Measurements from ENCODE around the gene RNF112.
"Not testable (repeated sequence)": the region's sequence is repeated elsewhere in the genome, so short reads cannot be mapped to it uniquely, and the experiment has no call there.

Gene RNF112

DNA sequence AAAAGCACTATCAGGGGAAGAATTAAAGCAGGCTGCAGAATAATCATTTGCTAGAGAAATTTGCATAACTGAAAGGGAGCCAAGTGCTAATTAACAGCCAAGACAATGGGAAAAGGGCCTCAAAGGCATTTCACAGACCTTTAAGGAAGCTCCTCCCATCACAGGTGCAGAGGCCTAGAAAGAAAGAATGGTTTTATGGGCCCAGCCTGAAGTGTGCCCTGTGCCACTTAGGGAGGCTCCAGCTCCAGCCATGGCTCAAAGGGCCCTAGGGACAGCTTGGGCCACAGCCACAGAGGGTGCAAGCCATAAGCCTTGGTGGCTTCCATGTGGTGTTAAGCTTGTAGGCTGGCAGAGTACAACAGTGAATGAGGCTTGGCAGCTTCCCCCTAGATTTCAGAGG lies 50.1 kb downstream of the RNF112 start:
- TF ChIP-seq EZH2phosphoT487 (IDR thresholded peaks at IDR 0.05; ENCODE audit: borderline replicate concordance), result no peak
- TF ChIP-seq, protein P1, sequence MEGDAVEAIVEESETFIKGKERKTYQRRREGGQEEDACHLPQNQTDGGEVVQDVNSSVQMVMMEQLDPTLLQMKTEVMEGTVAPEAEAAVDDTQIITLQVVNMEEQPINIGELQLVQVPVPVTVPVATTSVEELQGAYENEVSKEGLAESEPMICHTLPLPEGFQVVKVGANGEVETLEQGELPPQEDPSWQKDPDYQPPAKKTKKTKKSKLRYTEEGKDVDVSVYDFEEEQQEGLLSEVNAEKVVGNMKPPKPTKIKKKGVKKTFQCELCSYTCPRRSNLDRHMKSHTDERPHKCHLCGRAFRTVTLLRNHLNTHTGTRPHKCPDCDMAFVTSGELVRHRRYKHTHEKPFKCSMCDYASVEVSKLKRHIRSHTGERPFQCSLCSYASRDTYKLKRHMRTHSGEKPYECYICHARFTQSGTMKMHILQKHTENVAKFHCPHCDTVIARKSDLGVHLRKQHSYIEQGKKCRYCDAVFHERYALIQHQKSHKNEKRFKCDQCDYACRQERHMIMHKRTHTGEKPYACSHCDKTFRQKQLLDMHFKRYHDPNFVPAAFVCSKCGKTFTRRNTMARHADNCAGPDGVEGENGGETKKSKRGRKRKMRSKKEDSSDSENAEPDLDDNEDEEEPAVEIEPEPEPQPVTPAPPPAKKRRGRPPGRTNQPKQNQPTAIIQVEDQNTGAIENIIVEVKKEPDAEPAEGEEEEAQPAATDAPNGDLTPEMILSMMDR (conservative IDR thresholded peaks at IDR 0.05; ENCODE audit: low read length), result no peak
- Histone ChIP-seq H3K9me2 (replicated peaks; ENCODE audit: low read depth, low read length) (no peaks in the 10 kb centered on the region), H2AFZ (ENCODE audit: low read length) (no peak overlapping the region), H3K36me3 (ENCODE audit: insufficient read depth, low read length) (no peaks in the 10 kb centered on the region), H3K4me3 (ENCODE audit: low read length, poor library complexity, severe bottlenecking) (no peak overlapping the region), H3K9ac (ENCODE audit: low read depth, low read length, poor library complexity, severe bottlenecking) (no peak overlapping the region), H3F3A (ENCODE audit: low read depth) (no peaks in the 10 kb centered on the region), H3K79me2 (ENCODE audit: insufficient read depth, low read length) (no peaks in the 10 kb centered on the region), H3K4me2 (ENCODE audit: low read depth, low read length, poor library complexity, severe bottlenecking) (no peak overlapping the region), H3K9me3 (ENCODE audit: insufficient read depth, low read depth, low read length) (no peaks in the 10 kb centered on the region), H4K20me1 (ENCODE audit: insufficient read depth, low read length, poor library complexity, severe bottlenecking) (no peaks in the 10 kb centered on the region), H3K27me3 (ENCODE audit: insufficient read depth, low read length, poor library complexity, severe bottlenecking) (no peaks in the 10 kb centered on the region), H3K4me1 (ENCODE audit: insufficient read depth, low read length, poor library complexity, severe bottlenecking) (no peaks in the 10 kb centered on the region)

DNA sequence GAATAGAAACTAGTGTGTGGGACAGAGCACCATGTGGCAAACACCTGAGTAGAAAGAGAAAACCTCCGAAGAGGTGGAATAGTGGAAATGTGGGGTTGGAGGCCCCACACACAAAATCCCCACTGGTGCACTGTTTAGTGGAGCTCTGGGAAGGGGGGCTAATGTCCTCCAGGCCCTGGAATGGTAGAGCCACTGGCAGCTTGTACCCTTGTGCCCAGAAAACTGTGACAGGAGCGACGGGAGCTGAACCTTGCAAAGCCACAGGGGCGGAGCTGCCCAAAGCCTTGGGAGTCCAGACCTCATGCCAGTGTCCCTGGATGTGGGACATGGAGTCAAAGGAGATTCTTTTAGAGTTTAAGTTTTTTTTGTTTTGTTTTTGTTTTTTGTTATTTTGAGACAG lies 50.6 kb downstream of the RNF112 start:
- H3F3A ChIP-seq (ENCODE audit: low read depth), result no peaks in the 10 kb centered on the region
- H3K79me2 ChIP-seq (ENCODE audit: insufficient read depth, low read length), result no peaks in the 10 kb centered on the region
- H3K9me2 ChIP-seq (replicated peaks; ENCODE audit: low read depth, low read length), result no peaks in the 10 kb centered on the region
- no peak for TF ChIP-seq EZH2phosphoT487 (IDR thresholded peaks at IDR 0.05; ENCODE audit: borderline replicate concordance)
- TF ChIP-seq, protein P1 (conservative IDR thresholded peaks at IDR 0.05; ENCODE audit: low read length), result no peak
- H4K20me1 ChIP-seq (ENCODE audit: insufficient read depth, low read length, poor library complexity, severe bottlenecking), result no peaks in the 10 kb centered on the region
- no peaks in the 10 kb centered on the region for H3K9me3 ChIP-seq (ENCODE audit: insufficient read depth, low read depth, low read length)
- no peak overlapping the region for H3K4me2 ChIP-seq (ENCODE audit: low read depth, low read length, poor library complexity, severe bottlenecking)
- no peaks in the 10 kb centered on the region for H3K36me3 ChIP-seq (ENCODE audit: insufficient read depth, low read length)
- H3K27me3 ChIP-seq (ENCODE audit: insufficient read depth, low read length, poor library complexity, severe bottlenecking), result no peaks in the 10 kb centered on the region
- H2AFZ ChIP-seq (ENCODE audit: low read length), result no peak overlapping the region
- no peak overlapping the region for H3K9ac ChIP-seq (ENCODE audit: low read depth, low read length, poor library complexity, severe bottlenecking)
- no peak overlapping the region for H3K4me3 ChIP-seq (ENCODE audit: low read length, poor library complexity, severe bottlenecking)
- H3K4me1 ChIP-seq (ENCODE audit: insufficient read depth, low read length, poor library complexity, severe bottlenecking), result no peaks in the 10 kb centered on the region

DNA sequence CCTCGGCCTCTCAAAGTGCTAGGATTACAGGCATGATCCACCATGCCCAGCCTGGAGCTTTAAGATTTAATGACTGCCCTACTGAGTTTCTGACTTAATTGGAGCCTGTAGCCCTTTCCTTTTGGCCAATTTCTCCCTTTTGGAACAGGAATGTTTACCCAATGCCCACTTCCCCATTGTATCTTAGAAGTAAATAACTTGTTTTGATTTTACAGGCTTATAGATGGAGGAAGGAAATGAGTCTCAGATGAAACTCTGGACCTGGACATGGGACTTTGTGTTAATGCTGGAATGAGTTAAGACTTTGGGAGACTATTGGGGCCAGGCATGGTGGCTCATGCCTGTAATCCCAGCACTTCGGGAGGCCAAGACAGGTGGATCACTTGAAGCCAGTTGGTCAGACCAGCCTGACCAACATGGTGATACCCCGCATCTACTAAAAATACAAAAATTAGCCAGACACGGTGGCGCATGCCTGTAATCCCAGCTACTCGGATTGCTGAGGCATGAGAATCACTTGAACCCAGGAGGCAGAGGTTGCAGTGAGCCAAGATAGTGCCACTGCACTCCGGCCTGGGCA lies 51.5 kb downstream of the RNF112 start:
- H3K9ac ChIP-seq (ENCODE audit: low read depth, low read length, poor library complexity, severe bottlenecking); H3K9me3 ChIP-seq (ENCODE audit: insufficient read depth, low read depth, low read length); H3K27me3 ChIP-seq (ENCODE audit: insufficient read depth, low read length, poor library complexity, severe bottlenecking); H3K4me1 ChIP-seq (ENCODE audit: insufficient read depth, low read length, poor library complexity, severe bottlenecking); H3K36me3 ChIP-seq (ENCODE audit: insufficient read depth, low read length); H3K4me3 ChIP-seq (ENCODE audit: low read length, poor library complexity, severe bottlenecking); H3K9me2 ChIP-seq (replicated peaks; ENCODE audit: low read depth, low read length); H3K79me2 ChIP-seq (ENCODE audit: insufficient read depth, low read length); H3F3A ChIP-seq (ENCODE audit: low read depth); H4K20me1 ChIP-seq (ENCODE audit: insufficient read depth, low read length, poor library complexity, severe bottlenecking): not testable (repeated sequence)
- peak overlapping the region; percentile 2 for H3K4me2 ChIP-seq (ENCODE audit: low read depth, low read length, poor library complexity, severe bottlenecking)
- peak overlapping the region; percentile 56 for H2AFZ ChIP-seq (ENCODE audit: low read length)

Data from Loucy (cell line).